HFF-Myc (cell line): Measurements from ENCODE around the gene ARMH3.

Source experiments
- DNase-seq: peaks from one replicate; pipeline ENCODE4 v3.0.0-alpha.2; 2011; ENCODE audit warnings: low read depth; ENCODE audit errors: extremely low read depth
- H3K4me3 ChIP-seq: replicated peaks from 2 replicates; pipeline ENCODE4 v1.5.1; 2011; ENCODE audit warnings: low read depth, mild to moderate bottlenecking, control low read depth, low read length
- TF ChIP-seq, protein P1 (sequence below): IDR thresholded peaks from 2 replicates; pipeline ENCODE4 v1.5.1; 2012; ENCODE audit warnings: mild to moderate bottlenecking, low read depth, low read length, control low read depth; ENCODE audit errors: missing control alignments

The ARMH3 gene

DNA sequence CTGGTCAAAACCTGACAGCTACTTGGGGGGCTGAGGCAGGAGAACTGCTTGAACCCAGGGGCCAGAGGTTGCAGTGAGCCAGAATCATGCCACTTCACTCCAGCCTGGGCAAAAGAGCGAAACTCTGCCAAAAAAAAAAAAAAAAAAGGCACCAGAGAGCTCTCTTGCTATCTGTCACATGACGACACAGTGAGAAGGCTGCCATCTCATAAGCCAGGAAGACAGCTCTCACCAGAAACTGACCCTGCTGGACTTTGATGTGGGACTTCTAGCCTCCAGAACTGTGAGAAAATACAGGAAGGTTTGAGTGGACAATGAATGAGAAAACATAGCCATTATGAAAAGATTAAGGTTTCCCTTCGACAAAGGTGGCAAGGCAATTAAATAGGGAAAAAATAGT is 161.2 kb downstream of the ARMH3 start:
- no peak overlapping the region for H3K4me3 ChIP-seq
- TF ChIP-seq, protein P1, sequence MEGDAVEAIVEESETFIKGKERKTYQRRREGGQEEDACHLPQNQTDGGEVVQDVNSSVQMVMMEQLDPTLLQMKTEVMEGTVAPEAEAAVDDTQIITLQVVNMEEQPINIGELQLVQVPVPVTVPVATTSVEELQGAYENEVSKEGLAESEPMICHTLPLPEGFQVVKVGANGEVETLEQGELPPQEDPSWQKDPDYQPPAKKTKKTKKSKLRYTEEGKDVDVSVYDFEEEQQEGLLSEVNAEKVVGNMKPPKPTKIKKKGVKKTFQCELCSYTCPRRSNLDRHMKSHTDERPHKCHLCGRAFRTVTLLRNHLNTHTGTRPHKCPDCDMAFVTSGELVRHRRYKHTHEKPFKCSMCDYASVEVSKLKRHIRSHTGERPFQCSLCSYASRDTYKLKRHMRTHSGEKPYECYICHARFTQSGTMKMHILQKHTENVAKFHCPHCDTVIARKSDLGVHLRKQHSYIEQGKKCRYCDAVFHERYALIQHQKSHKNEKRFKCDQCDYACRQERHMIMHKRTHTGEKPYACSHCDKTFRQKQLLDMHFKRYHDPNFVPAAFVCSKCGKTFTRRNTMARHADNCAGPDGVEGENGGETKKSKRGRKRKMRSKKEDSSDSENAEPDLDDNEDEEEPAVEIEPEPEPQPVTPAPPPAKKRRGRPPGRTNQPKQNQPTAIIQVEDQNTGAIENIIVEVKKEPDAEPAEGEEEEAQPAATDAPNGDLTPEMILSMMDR: no peak
- no peak for DNase-seq

DNA sequence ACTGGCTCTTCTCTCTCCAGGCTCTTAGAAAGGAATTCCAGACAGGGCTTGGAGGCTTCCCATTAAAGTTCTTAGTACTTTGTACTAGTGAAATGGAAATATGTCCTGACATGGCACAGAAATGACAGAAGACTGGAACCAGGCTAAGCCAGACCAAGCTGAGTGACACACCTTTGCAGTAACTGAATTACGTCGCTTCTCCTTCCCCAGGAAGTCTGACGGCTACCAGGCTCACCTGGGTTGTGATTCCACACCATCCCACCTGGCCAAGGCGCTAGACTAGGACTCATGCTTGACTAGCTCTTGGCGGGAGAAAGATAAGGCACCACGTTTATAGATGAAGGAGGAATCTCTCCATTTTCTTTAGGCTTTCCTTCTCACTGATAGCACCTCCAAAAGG is 161.7 kb downstream of the ARMH3 start:
- no peak overlapping the region for H3K4me3 ChIP-seq
- TF ChIP-seq, protein P1: no peak
- no peak for DNase-seq

DNA sequence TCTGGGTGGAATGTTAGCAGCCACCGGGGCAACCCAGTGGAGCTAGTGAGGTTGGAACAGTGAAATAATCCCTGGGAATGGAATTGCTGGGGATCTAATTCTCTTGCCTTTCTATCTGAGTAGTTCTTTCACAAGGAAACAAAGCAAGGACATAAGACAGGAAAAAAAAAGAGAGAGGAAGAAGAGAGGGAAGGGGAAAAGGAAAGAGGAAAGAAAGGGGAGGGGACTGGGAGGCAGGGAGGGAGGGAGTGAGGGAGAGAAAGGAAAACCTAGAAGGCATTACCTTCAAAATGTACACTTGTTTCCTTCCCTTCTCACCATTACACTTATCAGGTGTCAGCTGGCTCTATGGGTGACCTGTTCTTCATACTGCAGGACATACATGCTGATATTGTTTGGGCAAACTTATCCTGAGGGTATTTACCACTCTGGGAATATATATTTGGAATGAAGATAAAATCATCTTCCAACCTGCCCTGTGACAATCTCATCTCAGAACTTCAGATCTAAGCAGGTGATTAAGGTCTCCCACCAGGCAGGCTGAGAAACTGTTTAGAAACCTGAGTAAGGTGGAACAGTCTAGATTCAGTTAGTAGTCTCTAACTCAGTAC is 162.4 kb downstream of the ARMH3 start:
- TF ChIP-seq, protein P1: no peak
- no peak for DNase-seq
- no peak overlapping the region for H3K4me3 ChIP-seq

DNA sequence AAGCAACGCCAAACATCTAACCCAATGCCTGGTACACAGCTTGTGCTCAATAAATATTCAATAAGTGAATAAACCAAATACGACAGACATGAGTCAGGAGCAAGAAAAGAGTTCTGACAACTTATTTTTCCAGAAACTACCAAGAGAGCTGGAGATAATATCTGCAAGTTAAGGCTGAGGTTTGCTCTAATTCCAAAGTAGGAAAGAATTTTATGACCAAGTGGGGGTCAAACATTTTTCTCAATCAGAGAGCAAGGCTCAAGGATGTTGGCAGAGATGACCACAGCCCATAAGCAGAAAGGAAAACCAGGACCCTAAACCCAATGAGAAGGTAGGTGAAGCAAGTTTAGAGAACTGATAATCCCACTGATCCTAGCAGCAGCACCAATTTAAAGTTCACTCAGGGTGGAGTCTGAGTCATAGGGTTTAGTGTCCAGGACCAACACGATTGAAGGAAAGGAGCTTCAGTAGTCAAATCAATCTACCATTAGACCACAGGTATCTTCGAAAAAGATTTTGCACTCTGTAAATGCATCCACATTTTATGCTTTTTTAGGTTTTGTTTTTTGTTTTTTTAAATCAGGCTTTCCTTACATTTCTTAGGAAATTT is 163.1 kb downstream of the ARMH3 start:
- no peak overlapping the region for H3K4me3 ChIP-seq
- DNase-seq: no peak
- TF ChIP-seq, protein P1: no peak

DNA sequence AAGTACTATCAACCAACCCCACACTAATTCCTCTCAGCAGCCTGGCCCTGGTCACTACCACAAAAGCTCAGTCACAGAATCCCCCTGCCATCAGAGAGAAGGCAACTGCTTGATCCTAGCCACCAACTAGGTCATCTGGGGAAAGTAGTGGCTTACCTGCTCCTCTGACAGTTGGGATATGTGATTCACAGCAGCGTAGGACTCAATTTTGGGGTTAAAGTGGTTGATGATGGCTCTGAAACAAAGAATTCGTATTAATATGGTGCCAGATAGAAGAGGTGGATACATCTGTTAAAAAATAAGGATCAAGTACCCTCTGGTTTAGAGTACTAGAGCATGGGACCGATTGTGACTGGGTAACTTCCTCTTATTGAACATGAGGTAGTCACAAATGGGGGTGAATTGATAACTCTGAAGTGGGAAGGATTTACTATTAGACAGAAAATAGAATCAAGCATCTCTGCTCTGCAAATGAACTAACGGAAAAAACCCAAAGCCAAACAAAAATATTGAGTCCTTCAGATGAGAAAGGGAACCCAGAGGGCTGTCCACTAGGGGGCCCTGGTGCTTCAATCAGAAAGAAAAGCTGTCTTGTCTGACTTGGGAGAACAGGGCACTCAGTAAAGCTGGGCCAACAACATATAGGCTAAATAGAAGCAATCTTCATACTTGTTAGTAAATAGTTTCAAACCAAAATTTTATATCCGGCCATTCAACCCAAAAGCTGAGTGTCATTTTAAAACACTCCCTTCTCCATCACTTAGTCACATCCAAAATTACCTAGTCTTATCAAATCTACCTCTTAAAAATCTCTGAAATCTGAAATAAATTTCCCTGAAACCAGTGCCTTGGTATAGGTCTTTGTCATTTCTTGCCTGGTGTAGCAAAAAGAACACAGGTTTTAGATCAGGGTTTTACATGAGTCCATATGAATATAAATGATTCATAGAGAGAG is 166.4 kb downstream of the ARMH3 start:
- peak; percentile 57 for DNase-seq
- H3K4me3 ChIP-seq: no peak overlapping the region
- TF ChIP-seq, protein P1: peak; percentile 93

DNA sequence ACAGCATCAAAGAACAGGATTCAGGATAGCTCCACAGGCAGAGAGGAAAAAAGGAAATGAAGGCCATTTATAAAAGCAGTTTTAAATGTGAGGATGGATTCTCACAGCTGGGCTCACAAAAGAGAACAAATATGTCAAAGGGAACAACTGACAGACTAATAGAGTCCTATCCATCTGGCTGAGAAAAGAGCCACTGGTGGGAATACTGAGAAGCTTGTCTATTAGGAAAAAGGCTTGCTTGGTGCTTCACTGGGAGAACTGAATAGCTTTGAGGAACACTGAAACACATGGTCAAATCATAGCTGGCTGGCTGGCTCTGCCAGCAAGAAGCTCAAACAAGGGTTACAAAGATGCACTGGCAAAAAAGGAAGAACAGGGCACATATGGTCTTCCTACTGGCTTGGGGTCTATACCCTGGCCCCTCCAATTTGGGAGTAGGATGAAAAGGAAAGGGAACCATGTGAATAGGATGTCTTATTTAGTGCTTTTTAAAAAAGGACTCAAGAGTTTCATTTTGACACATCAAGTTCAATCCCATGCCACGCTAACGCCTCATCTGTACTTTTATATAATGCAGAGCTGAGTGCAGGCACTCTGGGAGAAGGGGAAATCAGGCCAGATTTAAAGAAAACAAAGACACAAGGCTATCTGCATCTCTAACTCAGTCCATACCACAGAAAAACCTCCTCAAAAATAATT is 167.6 kb downstream of the ARMH3 start:
- TF ChIP-seq, protein P1: no peak
- H3K4me3 ChIP-seq: no peak overlapping the region
- no peak for DNase-seq
